GM12878 (cell line): Measurements from ENCODE around the gene ESR2. TPM values are rescaled to one million over a fixed set of nuclear protein-coding genes. Genes with fewer than 3 reads are reported as not detected.

ENCODE experiments used
- EP300 ChIP-seq, 2 experiments: fragments of 150-350 bp in 1 of 2; IDR thresholded peaks; 2 replicates each; pipeline ENCODE4 v1.6.1; 2011 to 2012; ENCODE audit warnings: low read depth in 2 of 2, low read length in 2 of 2, borderline replicate concordance in 1 of 2, improper control_type of control experiment in 1 of 2, inconsistent platforms in 1 of 2; ENCODE audit not compliant: control insufficient read depth in 1 of 2
- ESRRA ChIP-seq: IDR thresholded peaks from 2 replicates; pipeline ENCODE4 v1.6.1; 2012; ENCODE audit warnings: mild to moderate bottlenecking, low read length, improper control_type of control experiment
- MYC ChIP-seq: IDR thresholded peaks from 2 replicates; pipeline ENCODE4 v1.6.1; 2011; ENCODE audit warnings: mild to moderate bottlenecking, low read length, moderate library complexity, inconsistent platforms; ENCODE audit not compliant: insufficient read depth, insufficient replicate concordance, insufficient read length, severe bottlenecking
- POLR2AphosphoS2 ChIP-seq: IDR thresholded peaks from 2 replicates; pipeline ENCODE4 v1.6.1; 2011; ENCODE audit warnings: low read depth, mild to moderate bottlenecking, low read length, improper control_type of control experiment, moderate library complexity
- RB1 ChIP-seq: fragments of 450-650 bp; formaldehyde crosslinking; IDR thresholded peaks from 2 replicates; pipeline ENCODE4 v1.6.1; 2017; ENCODE audit warnings: mild to moderate bottlenecking, borderline replicate concordance
- SIN3A ChIP-seq: IDR thresholded peaks from 2 replicates; pipeline ENCODE4 v1.6.1; 2012; ENCODE audit warnings: low read depth, low read length, improper control_type of control experiment
- SMAD1 ChIP-seq: fragments of 450-650 bp; IDR thresholded peaks from 2 replicates; pipeline ENCODE4 v1.6.1; 2018; ENCODE audit warnings: mild to moderate bottlenecking, low read depth; ENCODE audit not compliant: partially characterized antibody
- SMC3 ChIP-seq: IDR thresholded peaks from 2 replicates; pipeline ENCODE4 v1.6.1; 2011; ENCODE audit warnings: low read length, improper control_type of control experiment, borderline replicate concordance
- SREBF1 ChIP-seq: IDR thresholded peaks from 2 replicates; pipeline ENCODE4 v1.6.1; 2012; ENCODE audit warnings: mild to moderate bottlenecking, low read length
- SREBF2 ChIP-seq: IDR thresholded peaks from 2 replicates; pipeline ENCODE4 v1.6.1; 2012; ENCODE audit warnings: mild to moderate bottlenecking, low read length
- TARDBP ChIP-seq: IDR thresholded peaks from 2 replicates; pipeline ENCODE4 v1.6.1; 2016; ENCODE audit warnings: borderline replicate concordance
- TCF12 ChIP-seq: IDR thresholded peaks from 2 replicates; pipeline ENCODE4 v1.6.1; 2011; ENCODE audit warnings: low read depth, mild to moderate bottlenecking, low read length
- YY1 ChIP-seq: IDR thresholded peaks from 2 replicates; pipeline ENCODE4 v1.6.1; 2011; ENCODE audit warnings: low read depth, mild to moderate bottlenecking, low read length
- ZNF274 ChIP-seq: IDR thresholded peaks from one replicate; pipeline ENCODE4 v1.8.0; 2011; ENCODE audit not compliant: insufficient read length, insufficient read depth
- polyA plus RNA-seq, 11 experiments: library from polyadenylated mRNA; depleted of rRNA in 4 of 11; unstranded in 6 of 11; stranded (reverse) in 5 of 11; fragments of >200 nt; fragmentation: Nextera tagmentation in 4 of 11; fragmentation: Illumina TruSeq in 1 of 11; extraction: Ambion mirVana in 4 of 11; extraction: Trizol in 1 of 11; gene quantifications; 1 replicate in 1 of 11; 2 replicates in 10 of 11; pipeline versions ENCODE4 v1.2.1 to v1.2.3, GENCODE V29; 2011 to 2016; ENCODE audit warnings: inconsistent platforms in 2 of 11, missing spikeins in 2 of 11, low read depth in 1 of 11
- total RNA-seq, 4 experiments: library from RNA; depleted of rRNA in 3 of 4; stranded (reverse); fragments of >200 nt in 3 of 4; fragmentation: Illumina TruSeq in 1 of 4; extraction: Trizol in 1 of 4; gene quantifications; 2 replicates each; pipeline versions ENCODE4 v1.2.1 to v1.2.3, GENCODE V29; 2013 to 2021
- TF ChIP-seq, protein P1 (sequence below): fragments of 150-350 bp; IDR thresholded peaks from 2 replicates; pipeline ENCODE4 v1.6.1; 2016; ENCODE audit warnings: low read depth, low read length
- TF ChIP-seq, protein P2 (sequence below), 3 experiments: IDR thresholded peaks in 2 of 3; conservative IDR thresholded peaks in 1 of 3; 2 replicates each; pipeline ENCODE4 v1.5.1; 2011; ENCODE audit warnings: low read depth in 3 of 3, low read length in 3 of 3, mild to moderate bottlenecking in 3 of 3, control low read depth in 2 of 3, moderate library complexity in 2 of 3, inconsistent platforms in 1 of 3, mixed read lengths in 1 of 3; ENCODE audit not compliant: control insufficient read depth in 2 of 3, insufficient read depth in 1 of 3; ENCODE audit errors: extremely low read depth in 1 of 3
- TF ChIP-seq, protein P3 (sequence below): fragments of 450-650 bp; formaldehyde crosslinking; IDR thresholded peaks from 2 replicates; pipeline ENCODE4 v1.5.0; 2022; ENCODE audit warnings: mild to moderate bottlenecking, missing genetic modification characterization
- TF ChIP-seq, protein P4 (sequence below): IDR thresholded peaks from 2 replicates; pipeline ENCODE4 v1.6.1; 2011; ENCODE audit warnings: mild to moderate bottlenecking, low read depth, low read length, moderate library complexity; ENCODE audit not compliant: insufficient replicate concordance

The ESR2 gene
- total and polyA plus RNA-seq, 10 of the 15 experiments (the other 5 are each of a cell fraction or from before 2014, with no cell fraction given), result 0.29 to 2.6 (median 0.81) TPM

DNA sequence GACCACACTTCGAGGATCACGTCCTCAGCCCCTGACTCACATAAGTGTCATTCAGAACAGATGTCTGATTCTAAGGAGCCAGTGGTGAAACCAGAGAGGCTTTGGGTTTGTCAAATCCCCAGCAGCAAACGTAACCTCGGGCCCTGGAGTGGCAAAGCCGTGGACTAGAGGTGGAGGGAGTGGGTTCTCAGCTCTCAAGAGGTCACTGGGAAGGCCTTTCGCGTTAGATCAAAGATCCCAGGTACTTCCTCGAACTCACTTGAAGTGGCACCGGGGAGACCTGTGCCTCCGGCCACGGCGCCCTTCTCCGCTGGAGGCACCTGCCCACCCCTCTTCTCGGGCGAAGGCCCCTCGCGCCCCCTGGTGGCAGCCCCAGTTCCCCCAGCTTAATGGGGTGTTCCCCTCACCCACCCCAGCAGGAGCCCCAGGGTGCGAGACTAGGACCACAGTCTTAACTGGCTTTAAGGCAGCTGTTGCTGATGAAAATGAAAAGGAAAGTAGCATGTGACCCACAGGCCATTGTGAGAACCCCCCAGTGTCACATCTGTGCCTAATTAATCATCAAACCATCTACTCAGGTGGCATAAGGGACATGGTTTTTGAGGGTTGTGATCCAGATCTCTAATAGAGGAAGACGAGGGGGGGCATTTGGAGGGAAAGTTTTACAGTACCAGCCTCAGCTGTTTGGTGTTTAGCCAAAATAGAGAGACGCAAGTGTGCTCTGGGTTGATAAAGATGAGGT is 672 bp upstream of the ESR2 start (continued):
- TF ChIP-seq, protein P1, sequence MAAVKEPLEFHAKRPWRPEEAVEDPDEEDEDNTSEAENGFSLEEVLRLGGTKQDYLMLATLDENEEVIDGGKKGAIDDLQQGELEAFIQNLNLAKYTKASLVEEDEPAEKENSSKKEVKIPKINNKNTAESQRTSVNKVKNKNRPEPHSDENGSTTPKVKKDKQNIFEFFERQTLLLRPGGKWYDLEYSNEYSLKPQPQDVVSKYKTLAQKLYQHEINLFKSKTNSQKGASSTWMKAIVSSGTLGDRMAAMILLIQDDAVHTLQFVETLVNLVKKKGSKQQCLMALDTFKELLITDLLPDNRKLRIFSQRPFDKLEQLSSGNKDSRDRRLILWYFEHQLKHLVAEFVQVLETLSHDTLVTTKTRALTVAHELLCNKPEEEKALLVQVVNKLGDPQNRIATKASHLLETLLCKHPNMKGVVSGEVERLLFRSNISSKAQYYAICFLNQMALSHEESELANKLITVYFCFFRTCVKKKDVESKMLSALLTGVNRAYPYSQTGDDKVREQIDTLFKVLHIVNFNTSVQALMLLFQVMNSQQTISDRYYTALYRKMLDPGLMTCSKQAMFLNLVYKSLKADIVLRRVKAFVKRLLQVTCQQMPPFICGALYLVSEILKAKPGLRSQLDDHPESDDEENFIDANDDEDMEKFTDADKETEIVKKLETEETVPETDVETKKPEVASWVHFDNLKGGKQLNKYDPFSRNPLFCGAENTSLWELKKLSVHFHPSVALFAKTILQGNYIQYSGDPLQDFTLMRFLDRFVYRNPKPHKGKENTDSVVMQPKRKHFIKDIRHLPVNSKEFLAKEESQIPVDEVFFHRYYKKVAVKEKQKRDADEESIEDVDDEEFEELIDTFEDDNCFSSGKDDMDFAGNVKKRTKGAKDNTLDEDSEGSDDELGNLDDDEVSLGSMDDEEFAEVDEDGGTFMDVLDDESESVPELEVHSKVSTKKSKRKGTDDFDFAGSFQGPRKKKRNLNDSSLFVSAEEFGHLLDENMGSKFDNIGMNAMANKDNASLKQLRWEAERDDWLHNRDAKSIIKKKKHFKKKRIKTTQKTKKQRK, result no peak
- TF ChIP-seq SREBF2, result no peak
- no peak for TF ChIP-seq POLR2AphosphoS2
- TF ChIP-seq, protein P2, sequence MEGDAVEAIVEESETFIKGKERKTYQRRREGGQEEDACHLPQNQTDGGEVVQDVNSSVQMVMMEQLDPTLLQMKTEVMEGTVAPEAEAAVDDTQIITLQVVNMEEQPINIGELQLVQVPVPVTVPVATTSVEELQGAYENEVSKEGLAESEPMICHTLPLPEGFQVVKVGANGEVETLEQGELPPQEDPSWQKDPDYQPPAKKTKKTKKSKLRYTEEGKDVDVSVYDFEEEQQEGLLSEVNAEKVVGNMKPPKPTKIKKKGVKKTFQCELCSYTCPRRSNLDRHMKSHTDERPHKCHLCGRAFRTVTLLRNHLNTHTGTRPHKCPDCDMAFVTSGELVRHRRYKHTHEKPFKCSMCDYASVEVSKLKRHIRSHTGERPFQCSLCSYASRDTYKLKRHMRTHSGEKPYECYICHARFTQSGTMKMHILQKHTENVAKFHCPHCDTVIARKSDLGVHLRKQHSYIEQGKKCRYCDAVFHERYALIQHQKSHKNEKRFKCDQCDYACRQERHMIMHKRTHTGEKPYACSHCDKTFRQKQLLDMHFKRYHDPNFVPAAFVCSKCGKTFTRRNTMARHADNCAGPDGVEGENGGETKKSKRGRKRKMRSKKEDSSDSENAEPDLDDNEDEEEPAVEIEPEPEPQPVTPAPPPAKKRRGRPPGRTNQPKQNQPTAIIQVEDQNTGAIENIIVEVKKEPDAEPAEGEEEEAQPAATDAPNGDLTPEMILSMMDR (IDR thresholded peaks at IDR 0.05 in 2 of 3, conservative IDR thresholded peaks at IDR 0.05 in 1 of 3; ENCODE audit: control insufficient read depth in 2 of 3, extremely low read depth in 1 of 3, insufficient read depth in 1 of 3, low read depth in 3 of 3, low read length in 3 of 3), result peak; percentile 92 to 99 (median 94)
- peak; percentile 95 for TF ChIP-seq SMC3
- 0 out of 2 replicates have a peak, but pooled peaks have one; percentile 45 for TF ChIP-seq SIN3A
- TF ChIP-seq TCF12, result peak; percentile 38; the same call in 1 of the 2 replicates
- TF ChIP-seq, protein P3, sequence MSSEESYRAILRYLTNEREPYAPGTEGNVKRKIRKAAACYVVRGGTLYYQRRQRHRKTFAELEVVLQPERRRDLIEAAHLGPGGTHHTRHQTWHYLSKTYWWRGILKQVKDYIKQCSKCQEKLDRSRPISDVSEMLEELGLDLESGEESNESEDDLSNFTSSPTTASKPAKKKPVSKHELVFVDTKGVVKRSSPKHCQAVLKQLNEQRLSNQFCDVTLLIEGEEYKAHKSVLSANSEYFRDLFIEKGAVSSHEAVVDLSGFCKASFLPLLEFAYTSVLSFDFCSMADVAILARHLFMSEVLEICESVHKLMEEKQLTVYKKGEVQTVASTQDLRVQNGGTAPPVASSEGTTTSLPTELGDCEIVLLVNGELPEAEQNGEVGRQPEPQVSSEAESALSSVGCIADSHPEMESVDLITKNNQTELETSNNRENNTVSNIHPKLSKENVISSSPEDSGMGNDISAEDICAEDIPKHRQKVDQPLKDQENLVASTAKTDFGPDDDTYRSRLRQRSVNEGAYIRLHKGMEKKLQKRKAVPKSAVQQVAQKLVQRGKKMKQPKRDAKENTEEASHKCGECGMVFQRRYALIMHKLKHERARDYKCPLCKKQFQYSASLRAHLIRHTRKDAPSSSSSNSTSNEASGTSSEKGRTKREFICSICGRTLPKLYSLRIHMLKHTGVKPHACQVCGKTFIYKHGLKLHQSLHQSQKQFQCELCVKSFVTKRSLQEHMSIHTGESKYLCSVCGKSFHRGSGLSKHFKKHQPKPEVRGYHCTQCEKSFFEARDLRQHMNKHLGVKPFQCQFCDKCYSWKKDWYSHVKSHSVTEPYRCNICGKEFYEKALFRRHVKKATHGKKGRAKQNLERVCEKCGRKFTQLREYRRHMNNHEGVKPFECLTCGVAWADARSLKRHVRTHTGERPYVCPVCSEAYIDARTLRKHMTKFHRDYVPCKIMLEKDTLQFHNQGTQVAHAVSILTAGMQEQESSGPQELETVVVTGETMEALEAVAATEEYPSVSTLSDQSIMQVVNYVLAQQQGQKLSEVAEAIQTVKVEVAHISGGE (CRISPR knock-in tag), result no peak
- TF ChIP-seq SMAD1, result no peak
- peak; percentile 79; the same call in 1 of the 2 replicates for TF ChIP-seq YY1
- TF ChIP-seq SREBF1, result no peak
- peak; percentile 43; the same call in 1 of the 2 replicates for TF ChIP-seq RB1
- TF ChIP-seq EP300 (IDR thresholded peaks at IDR 0.05; ENCODE audit: borderline replicate concordance in 1 of 2, control insufficient read depth in 1 of 2, low read depth in 2 of 2, low read length in 2 of 2), result peak; percentile 9 to 53; a peak in 1 of 4 replicates
- TF ChIP-seq TARDBP, result no peak
- no peak for TF ChIP-seq ZNF274
- no peak for TF ChIP-seq MYC
- no peak for TF ChIP-seq ESRRA
- TF ChIP-seq, protein P4, sequence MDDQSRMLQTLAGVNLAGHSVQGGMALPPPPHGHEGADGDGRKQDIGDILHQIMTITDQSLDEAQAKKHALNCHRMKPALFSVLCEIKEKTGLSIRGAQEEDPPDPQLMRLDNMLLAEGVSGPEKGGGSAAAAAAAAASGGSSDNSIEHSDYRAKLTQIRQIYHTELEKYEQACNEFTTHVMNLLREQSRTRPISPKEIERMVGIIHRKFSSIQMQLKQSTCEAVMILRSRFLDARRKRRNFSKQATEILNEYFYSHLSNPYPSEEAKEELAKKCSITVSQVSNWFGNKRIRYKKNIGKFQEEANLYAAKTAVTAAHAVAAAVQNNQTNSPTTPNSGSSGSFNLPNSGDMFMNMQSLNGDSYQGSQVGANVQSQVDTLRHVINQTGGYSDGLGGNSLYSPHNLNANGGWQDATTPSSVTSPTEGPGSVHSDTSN, result peak; percentile 19
